GM21360 (cell line): ENCODE results near the gene NLN.
A peak's percentile ranks its signal among the peaks of the same experiment; 100 is the strongest.
"Not testable (repeated sequence)": the region's sequence is repeated elsewhere in the genome, so short reads cannot be mapped to it uniquely, and the experiment has no call there.

Source experiments
- ATAC-seq: cut with Tn5 transposase; IDR thresholded peaks from one replicate; pipeline ENCODE4 v1.9.1; 2021; ENCODE audit warnings: mild to moderate bottlenecking, moderate library complexity; ENCODE audit not compliant: unreplicated experiment

The NLN gene

GRCh38 chr5:65721720-65722574 lies at the start of gene NLN, which contains the start of gene SGTB:
TSS of gene NLN (plus strand) at chr5:65722205. CDS start at chr5:65722374, 169 bp downstream.
TSS of gene SGTB (minus strand) at chr5:65722109. CDS start at chr5:65720807, 1,302 bp downstream.
- ATAC-seq: peak; percentile 81

GRCh38 chr5:65672796-65673195 lies 49.2 kb upstream of the NLN start:
- no peak for ATAC-seq

DNA sequence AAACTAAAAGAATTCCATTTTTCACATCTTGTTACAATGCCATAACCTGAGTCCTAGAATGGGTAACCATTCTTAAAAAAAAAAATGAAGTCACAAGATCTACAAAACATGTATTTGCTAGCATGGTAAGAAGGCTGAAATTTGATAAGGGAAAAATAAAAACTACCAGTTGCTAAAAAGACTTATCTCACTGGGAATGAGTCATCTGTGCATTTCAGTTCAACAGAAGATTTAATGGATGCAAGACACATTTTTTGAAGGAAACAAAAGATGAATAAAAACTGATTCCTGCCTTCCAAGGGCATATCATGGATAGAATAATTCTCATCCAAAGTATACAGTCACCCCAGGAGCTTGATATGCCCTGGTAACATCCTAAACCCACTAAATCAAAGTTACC lies 47.3 kb upstream of the NLN start:
- no peak for ATAC-seq

GRCh38 chr5:65676056-65676455 lies 45.9 kb upstream of the NLN start:
- ATAC-seq: not testable (repeated sequence)

- ATAC-seq: no peak
Measured at GRCh38 chr5:65682148-65682547, 39.9 kb upstream of the NLN start.

GRCh38 chr5:65693121-65693520 lies 28.9 kb upstream of the NLN start:
- no peak for ATAC-seq

- no peak for ATAC-seq
Measured at GRCh38 chr5:65695162-65695755, 26.7 kb upstream of the NLN start.

DNA sequence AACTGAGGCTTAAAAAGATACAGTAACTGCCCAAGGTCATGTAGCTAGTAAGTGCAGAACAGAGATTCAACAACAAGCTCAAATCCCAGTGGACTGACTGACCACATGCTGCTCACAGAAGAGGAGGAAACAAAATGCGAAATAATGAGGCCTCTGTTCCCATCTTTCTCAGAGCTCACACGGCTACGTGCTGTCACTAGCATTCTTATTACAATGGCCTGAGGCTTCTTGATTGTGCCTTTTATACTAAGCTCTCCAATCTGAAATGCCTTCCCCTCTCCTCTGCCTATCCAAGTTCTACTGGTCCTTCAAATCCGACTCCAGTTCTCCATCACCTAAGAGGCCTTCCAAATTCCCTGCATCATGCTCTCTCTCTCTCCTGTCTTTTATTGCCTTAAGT lies 26.1 kb upstream of the NLN start:
- no peak for ATAC-seq

DNA sequence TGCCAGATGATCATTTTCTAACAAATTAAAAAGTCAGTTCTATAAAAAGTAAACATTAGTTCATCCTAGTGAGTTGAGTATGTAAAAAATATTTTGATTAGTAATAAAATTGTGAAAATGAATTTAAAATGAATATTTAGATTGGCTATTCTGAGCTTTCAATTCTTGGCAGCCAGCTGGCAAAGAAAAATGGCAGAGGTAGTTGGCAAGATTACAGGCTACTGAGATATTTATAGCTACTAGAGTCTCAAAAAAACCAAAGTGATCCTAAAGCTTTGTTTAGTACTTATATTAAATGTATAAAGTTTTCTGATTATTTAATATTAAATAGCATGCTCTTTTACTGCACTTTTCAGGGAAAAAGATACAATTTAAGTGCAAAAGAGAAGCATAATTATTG lies 25.1 kb upstream of the NLN start:
- ATAC-seq: no peak

DNA sequence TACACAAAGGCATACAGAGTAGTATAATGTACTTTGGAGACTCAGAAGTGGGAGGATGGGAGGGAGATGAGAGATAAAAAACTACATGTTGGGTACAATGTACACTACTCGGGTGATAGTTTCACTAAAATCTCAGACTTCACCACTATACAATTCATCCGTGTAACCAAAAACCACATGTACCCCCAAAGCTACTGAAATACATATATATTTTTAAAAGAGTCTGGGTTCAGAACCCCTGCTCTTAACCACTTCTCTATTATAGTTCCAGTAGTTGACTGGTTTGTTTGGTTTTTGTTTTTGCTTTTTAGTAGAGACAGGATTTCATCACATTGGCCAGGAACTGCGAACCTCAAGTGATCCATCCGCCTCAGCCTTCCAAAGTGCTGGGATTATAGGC lies 22.7 kb upstream of the NLN start:
- no peak for ATAC-seq

- ATAC-seq: no peak
Measured at GRCh38 chr5:65702036-65702435, 20.0 kb upstream of the NLN start.

GRCh38 chr5:65704621-65705239 lies 17.3 kb upstream of the NLN start:
- no peak for ATAC-seq

DNA sequence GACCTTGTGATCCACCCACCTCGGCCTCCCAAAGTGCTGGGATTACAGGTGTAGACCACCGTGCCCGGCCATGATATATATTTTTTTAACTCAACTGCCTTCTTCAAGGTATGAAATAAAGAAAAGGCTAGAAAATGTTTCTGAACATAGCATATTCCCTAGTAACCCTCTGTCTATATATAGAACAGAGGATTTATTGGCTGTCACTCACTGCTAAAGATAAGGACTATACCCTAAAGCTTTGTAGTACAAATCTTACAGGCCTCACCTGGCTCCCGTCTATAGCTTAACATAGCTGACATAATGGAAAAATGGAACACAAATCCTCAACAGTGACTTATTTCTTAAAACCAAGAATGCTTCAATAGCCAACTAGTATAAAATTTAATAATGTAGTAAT lies 14.3 kb upstream of the NLN start:
- no peak for ATAC-seq

DNA sequence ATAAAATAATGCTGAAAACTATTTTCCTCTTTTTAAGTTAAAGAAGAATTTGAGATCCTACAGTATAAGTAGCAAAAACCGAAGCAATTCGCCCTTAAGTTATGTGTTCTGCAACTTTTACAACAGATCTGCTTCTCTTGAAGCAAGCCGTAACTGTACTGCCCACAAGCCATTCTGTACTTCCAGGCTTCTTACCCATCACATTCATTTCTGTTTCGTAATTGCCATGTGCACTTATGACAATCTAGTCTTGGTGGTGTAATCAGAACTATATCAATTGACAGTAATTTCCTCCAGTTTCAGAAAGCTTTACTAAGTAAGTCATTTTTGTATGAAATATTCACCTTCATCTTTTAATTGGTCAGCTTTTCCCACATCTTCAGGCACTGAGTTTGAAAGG lies 13.9 kb upstream of the NLN start:
- no peak for ATAC-seq

DNA sequence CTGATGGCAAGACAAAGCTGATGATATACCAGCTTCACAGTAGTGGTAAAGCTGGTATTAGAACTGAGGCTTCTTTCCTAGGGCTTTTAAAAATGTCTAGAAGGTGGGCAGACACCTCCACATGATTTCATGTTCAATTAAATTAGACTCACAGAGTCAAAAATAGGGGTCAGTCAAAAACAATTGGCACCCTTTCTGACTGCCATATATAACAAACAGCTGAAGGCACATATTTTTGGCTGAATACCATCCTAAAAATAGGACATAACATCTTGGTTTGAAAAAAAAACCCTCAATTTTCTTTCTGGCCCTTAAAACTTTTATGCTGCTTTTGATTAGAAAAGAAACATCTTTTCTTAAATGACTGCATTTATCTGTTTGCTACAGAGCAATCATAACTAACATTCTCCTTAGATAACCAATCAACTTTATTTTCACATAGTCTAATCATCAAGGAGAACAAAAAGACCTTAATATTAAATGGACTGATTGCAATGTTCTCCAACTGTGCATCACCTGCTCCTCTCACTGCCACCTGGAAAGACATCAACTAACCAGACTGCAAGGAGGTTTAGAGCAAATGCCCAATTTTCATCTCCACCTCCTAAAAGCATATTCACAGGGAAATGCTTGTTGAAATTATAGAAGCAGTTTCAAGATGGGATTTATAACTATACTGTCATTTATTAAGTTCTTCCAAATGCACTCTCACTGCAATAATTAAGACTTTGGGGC lies 3.3 kb upstream of the NLN start:
- no peak for ATAC-seq

DNA sequence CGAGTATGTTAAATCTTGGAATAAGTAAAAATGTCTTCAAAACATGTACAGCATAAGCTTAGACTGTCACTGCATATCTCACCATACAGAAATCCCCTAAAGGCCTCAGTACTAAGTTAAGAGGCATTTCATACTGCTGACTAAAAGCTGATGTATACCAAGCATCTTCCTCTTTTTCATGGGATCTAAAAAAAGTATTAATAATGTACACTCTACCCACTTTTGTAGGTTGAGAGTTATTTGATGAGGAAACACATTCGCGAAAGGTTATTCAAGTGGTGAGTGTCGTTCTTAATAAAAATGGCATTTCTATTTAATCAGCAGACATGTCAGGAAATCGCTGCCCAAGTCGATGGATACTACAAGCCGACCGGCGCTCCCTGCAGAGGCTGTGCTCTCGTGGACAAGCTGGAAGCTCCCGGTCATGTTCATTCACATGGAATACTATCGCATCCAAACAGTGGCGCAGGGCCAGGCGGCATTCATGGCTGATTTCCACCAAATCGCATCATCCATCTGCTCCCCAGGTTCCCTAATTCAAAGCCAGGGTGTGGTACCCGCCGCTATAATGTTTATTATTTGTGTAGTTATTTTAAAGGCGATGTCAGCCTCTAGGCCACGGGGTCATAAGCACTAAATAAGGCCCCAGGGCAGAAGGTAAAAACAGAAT lies 820 bp upstream of the NLN start:
- ATAC-seq: peak; percentile 7

DNA sequence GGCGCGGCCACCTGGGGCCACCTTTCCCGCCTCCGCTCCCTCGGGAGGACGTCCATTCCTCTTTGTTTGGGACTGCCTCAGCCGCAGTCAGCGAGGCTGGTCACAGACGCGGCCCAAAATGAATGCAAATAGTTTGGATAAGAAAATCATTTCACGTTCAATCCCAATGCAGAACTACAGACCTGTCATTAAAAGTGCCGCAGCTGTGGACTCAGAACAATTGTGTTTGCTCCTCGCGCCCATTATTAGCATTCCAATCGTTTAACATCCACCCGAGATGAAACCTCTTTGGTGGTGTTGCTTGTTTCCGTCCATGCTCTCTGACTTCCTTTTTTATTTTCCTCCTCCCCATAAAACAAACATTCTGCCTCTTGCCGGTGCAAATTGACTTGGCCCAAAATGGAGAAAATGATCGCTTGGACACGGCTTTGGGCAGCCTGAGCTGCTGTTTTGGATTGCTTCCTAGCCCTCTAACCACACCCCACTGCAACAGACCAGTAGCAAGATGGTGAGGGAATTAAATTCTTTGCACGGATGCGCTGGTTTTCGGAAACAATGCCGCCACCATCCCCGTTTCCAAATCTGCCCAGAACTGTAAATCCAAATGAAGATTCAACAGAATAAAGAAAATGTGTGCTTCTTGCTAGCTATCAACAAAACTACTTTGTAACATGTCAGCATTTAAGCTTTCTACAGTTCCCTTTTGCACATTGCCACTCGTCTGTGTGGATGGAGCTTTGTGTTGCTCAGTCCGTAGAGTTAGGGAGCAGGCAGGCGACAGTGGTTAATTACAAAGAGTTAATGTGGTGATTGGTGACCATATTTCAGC lies 784 bp downstream of the NLN start:
- ATAC-seq: no peak

DNA sequence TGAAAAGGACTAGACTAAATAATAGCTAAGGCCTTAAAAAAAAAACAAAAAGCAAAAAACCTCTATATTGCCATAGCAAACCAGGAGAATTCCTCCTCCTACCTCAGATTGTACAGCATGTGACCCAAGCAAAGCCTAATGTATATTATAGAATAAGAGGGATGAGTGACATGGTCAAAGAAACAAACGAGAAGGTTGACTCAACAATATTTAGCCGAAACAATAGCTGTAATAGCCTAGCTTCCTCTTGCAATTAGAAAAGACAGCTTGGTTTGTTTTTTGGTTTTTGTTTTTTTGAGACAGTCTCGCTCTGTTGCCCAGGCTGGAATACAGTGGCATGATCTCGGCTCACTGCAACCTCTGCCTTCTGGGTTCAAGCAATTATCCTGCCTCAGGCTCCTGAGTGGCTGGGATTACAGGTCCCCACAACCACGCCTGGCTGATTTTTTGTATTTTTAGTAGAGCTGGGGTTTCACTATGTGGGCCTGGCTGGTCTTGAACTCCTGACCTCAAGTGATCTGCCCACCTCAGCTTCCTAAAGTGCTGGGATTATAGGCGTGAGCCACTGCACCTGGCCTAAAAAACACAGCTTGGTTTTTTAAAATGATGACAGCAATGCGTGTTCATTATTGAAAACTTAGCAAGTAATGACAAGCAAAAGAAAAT lies 5.6 kb downstream of the NLN start:
- ATAC-seq: no peak

DNA sequence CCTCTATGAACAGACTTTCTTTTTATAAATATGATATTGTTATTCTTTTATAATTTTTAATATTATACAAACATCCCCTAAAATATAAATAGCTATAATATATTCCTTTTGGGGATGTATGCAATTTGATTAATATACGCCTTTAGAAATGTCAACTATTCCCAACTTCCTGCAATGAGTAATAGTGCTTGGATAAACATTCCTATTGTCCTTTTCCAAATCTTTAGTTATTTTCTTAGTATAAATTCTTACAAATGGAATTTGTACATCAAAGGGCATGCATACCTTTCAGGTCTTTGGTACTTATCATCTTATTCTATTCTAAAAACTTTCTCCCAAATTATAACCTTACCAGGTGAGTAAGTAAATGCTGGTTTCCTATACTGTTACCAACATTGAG lies 6.2 kb downstream of the NLN start:
- no peak for ATAC-seq
